H9 (cell line): ENCODE data around the gene CELF5. TPM values are rescaled to one million over a fixed set of nuclear protein-coding genes. Genes with fewer than 3 reads are reported as not detected.

Experiments used
- DNase-seq: peaks from one replicate; pipeline ENCODE4 v3.0.0-alpha.2; 2017
- H2AFZ ChIP-seq: one replicate; pipeline ENCODE4 v1.6.1; 2013; ENCODE audit warnings: mild to moderate bottlenecking, low read length, control low read depth, moderate library complexity
- H2AK5ac ChIP-seq: 2 replicates; pipeline ENCODE4 v1.6.1; 2013; ENCODE audit warnings: low read length, control low read depth, mixed read lengths; ENCODE audit not compliant: insufficient read length
- H2BK120ac ChIP-seq: one replicate; pipeline ENCODE4 v1.6.1; 2013; ENCODE audit warnings: low read depth, mild to moderate bottlenecking, low read length, control low read depth, inconsistent platforms; ENCODE audit not compliant: poor library complexity, severe bottlenecking
- H2BK12ac ChIP-seq: 2 replicates; pipeline ENCODE4 v1.6.1; 2013; ENCODE audit warnings: low read length, control low read depth, mixed read lengths, low read depth; ENCODE audit not compliant: insufficient read length
- H2BK15ac ChIP-seq: 2 replicates; pipeline ENCODE4 v1.6.1; 2013; ENCODE audit warnings: low read depth, low read length, control low read depth
- H2BK20ac ChIP-seq: one replicate; pipeline ENCODE4 v1.6.1; 2013; ENCODE audit warnings: low read depth, mild to moderate bottlenecking, low read length, control low read depth, inconsistent platforms; ENCODE audit not compliant: poor library complexity, severe bottlenecking
- H2BK5ac ChIP-seq: 2 replicates; pipeline ENCODE4 v1.6.1; 2013; ENCODE audit warnings: low read length, control low read depth, mixed read lengths; ENCODE audit not compliant: insufficient read length
- H3K14ac ChIP-seq: 2 replicates; pipeline ENCODE4 v1.6.1; 2013; ENCODE audit warnings: low read length, control low read depth; ENCODE audit not compliant: insufficient read depth
- H3K18ac ChIP-seq: 2 replicates; pipeline ENCODE4 v1.6.1; 2013; ENCODE audit warnings: low read depth, mild to moderate bottlenecking, mixed read lengths, low read length, control low read depth; ENCODE audit not compliant: insufficient read length
- H3K23ac ChIP-seq: 2 replicates; pipeline ENCODE4 v1.6.1; 2013; ENCODE audit warnings: low read length, control low read depth, mixed read lengths, low read depth; ENCODE audit not compliant: insufficient read length
- H3K23me2 ChIP-seq: 2 replicates; pipeline ENCODE4 v1.6.1; 2013; ENCODE audit warnings: low read depth, mild to moderate bottlenecking, mixed read lengths, low read length, control low read depth; ENCODE audit not compliant: insufficient read length, poor library complexity, severe bottlenecking
- H3K27ac ChIP-seq: 2 replicates; pipeline ENCODE4 v1.5.1; 2013; ENCODE audit warnings: low read length, control low read depth, mixed read lengths, low read depth; ENCODE audit not compliant: insufficient read length
- H3K27me3 ChIP-seq: 2 replicates; pipeline ENCODE4 v1.6.1; 2013; ENCODE audit warnings: low read length, control low read depth, inconsistent platforms; ENCODE audit not compliant: insufficient read depth
- H3K4ac ChIP-seq: 2 replicates; pipeline ENCODE4 v1.6.1; 2013; ENCODE audit warnings: low read depth, mild to moderate bottlenecking, control low read depth, inconsistent platforms, low read length, moderate library complexity
- H3K4me1 ChIP-seq: 2 replicates; pipeline ENCODE4 v1.6.1; 2013; ENCODE audit warnings: low read length, control low read depth, inconsistent platforms; ENCODE audit not compliant: insufficient read depth
- H3K4me2 ChIP-seq: 2 replicates; pipeline ENCODE4 v1.6.1; 2013; ENCODE audit warnings: low read length, control low read depth, mixed read lengths; ENCODE audit not compliant: insufficient read length, insufficient read depth
- H3K56ac ChIP-seq: 2 replicates; pipeline ENCODE4 v1.6.1; 2013; ENCODE audit warnings: low read depth, mild to moderate bottlenecking, mixed read lengths, low read length, control low read depth; ENCODE audit not compliant: insufficient read length
- H3K79me1 ChIP-seq: 2 replicates; pipeline ENCODE4 v1.6.1; 2013; ENCODE audit warnings: low read depth, mild to moderate bottlenecking, moderate library complexity, low read length, control low read depth, inconsistent platforms; ENCODE audit not compliant: insufficient read depth, poor library complexity, severe bottlenecking
- H3K79me2 ChIP-seq: 2 replicates; pipeline ENCODE4 v1.6.1; 2013; ENCODE audit warnings: low read length, control low read depth, inconsistent platforms; ENCODE audit not compliant: insufficient read depth
- H3K9ac ChIP-seq: 2 replicates; pipeline ENCODE4 v1.6.1; 2013; ENCODE audit warnings: low read length, control low read depth, mixed read lengths; ENCODE audit not compliant: insufficient read length; ENCODE audit errors: extremely low read depth
- H3K9me3 ChIP-seq: one replicate; pipeline ENCODE4 v1.6.1; 2013; ENCODE audit warnings: low read depth, low read length, inconsistent platforms; ENCODE audit not compliant: control insufficient read depth
- H3T11ph ChIP-seq: one replicate; pipeline ENCODE4 v1.6.1; 2013; ENCODE audit warnings: mild to moderate bottlenecking, low read length, control low read depth, inconsistent platforms
- H4K20me1 ChIP-seq: one replicate; pipeline ENCODE4 v1.6.1; 2013; ENCODE audit not compliant: control insufficient read depth, insufficient read length, insufficient read depth
- H4K5ac ChIP-seq: 2 replicates; pipeline ENCODE4 v1.6.1; 2013; ENCODE audit warnings: low read depth, mild to moderate bottlenecking, mixed read lengths, low read length, control low read depth; ENCODE audit not compliant: insufficient read length
- H4K8ac ChIP-seq: replicated peaks from 2 replicates; pipeline ENCODE4 v1.6.1; 2013; ENCODE audit warnings: low read length, control low read depth, mixed read lengths, low read depth; ENCODE audit not compliant: insufficient read length
- H4K91ac ChIP-seq: 2 replicates; pipeline ENCODE4 v1.6.1; 2013; ENCODE audit warnings: low read depth, mild to moderate bottlenecking, moderate library complexity, mixed read lengths, low read length, control low read depth; ENCODE audit not compliant: insufficient read length
- H3K27ac Mint-ChIP-seq, 3 experiments: 2 replicates in 2 of 3; 3 replicates in 1 of 3; pipeline ENCODE4 v1.8.0; 2020 to 2021; ENCODE audit warnings: mixed read lengths in 3 of 3, mild to moderate bottlenecking in 1 of 3, moderate library complexity in 1 of 3
- H3K27me3 Mint-ChIP-seq: 2 replicates; pipeline ENCODE4 v1.8.0; 2021; ENCODE audit warnings: low read depth, mild to moderate bottlenecking, moderate library complexity, mixed read lengths
- H3K36me3 Mint-ChIP-seq, 3 experiments: 2 replicates in 2 of 3; 3 replicates in 1 of 3; pipeline ENCODE4 v1.8.0; 2020 to 2021; ENCODE audit warnings: low read depth in 3 of 3, mixed read lengths in 3 of 3; ENCODE audit not compliant: insufficient read depth in 1 of 3
- H3K4me1 Mint-ChIP-seq, 2 experiments: 2 replicates each; pipeline ENCODE4 v1.8.0; 2020; ENCODE audit warnings: mixed read lengths in 2 of 2
- H3K4me3 Mint-ChIP-seq, 2 experiments: 2 replicates in 1 of 2; 3 replicates in 1 of 2; pipeline ENCODE4 v1.8.0; 2020 to 2021; ENCODE audit warnings: mild to moderate bottlenecking in 2 of 2, mixed read lengths in 2 of 2, moderate library complexity in 1 of 2
- H3K9me3 Mint-ChIP-seq, 2 experiments: 2 replicates in 1 of 2; 3 replicates in 1 of 2; pipeline ENCODE4 v1.8.0; 2020; ENCODE audit warnings: mild to moderate bottlenecking in 2 of 2, mixed read lengths in 2 of 2, moderate library complexity in 1 of 2
- CTCF ChIP-seq: fragments of 200-600 bp; sonication (generic); conservative IDR thresholded peaks from 3 replicates; pipeline ENCODE4 v1.8.0; 2021; ENCODE audit warnings: antibody characterized with exemption, mild to moderate bottlenecking
- WGBS: extraction: QIAGEN DNeasy Blood & Tissue Kit; methylation state at CpG from one replicate; pipeline ENCODE4 v1.1.7; 2013; ENCODE audit warnings: missing lambda C conversion rate, low lambda C conversion rate, mixed read lengths; ENCODE audit not compliant: insufficient read length; ENCODE audit errors: extremely low coverage; 5-methylcytosine and 5-hydroxymethylcytosine counted together
- total RNA-seq: library from RNA; stranded (reverse); gene quantifications from 2 replicates; pipeline ENCODE4 v1.2.1, GENCODE V29; 2021

CELF5 gene
- total RNA-seq, 1 experiment from 2014 or later = 4.8 TPM

GRCh38 chr19:3292958-3293529 lies 68.6 kb downstream of the CELF5 start:
- no peak overlapping the region for H2BK20ac ChIP-seq
- no peaks in the 10 kb centered on the region for H3K27me3 ChIP-seq
- no peaks in the 10 kb centered on the region for H3K9me3 Mint-ChIP-seq
- H2BK12ac ChIP-seq = no peak overlapping the region
- no peak overlapping the region for H3K4ac ChIP-seq
- H3K56ac ChIP-seq = no peak overlapping the region
- no peak overlapping the region for H3K27ac ChIP-seq
- peaks cover 6% of the 10 kb centered on the region for H3K27me3 Mint-ChIP-seq
- no peaks in the 10 kb centered on the region for H4K20me1 ChIP-seq
- no CpG with 5 or more reads among the region's 23 CpGs for WGBS
- no peak overlapping the region for H3K4me2 ChIP-seq
- peaks cover 0 to 6% of the 10 kb centered on the region in 2 experiments; a peak in 1 of 4 replicates for H3K4me1 Mint-ChIP-seq
- no peak overlapping the region for H2BK120ac ChIP-seq
- no peaks in the 10 kb centered on the region for H3K4me1 ChIP-seq
- H3K4me3 Mint-ChIP-seq = no peak overlapping the region
- no peak for DNase-seq
- no peaks in the 10 kb centered on the region for H3K9me3 ChIP-seq
- no peak overlapping the region for H2AFZ ChIP-seq
- TF ChIP-seq CTCF = no peak
- H3K36me3 Mint-ChIP-seq = no peaks in the 10 kb centered on the region; a peak in 2 of 7 replicates
- H3K23ac ChIP-seq = no peak overlapping the region
- no peak overlapping the region for H2BK15ac ChIP-seq
- H4K5ac ChIP-seq = no peak overlapping the region
- H3K79me1 ChIP-seq = no peaks in the 10 kb centered on the region
- no peaks in the 10 kb centered on the region for H3K23me2 ChIP-seq
- H4K91ac ChIP-seq = no peak overlapping the region
- no peak overlapping the region for H2AK5ac ChIP-seq
- H3K27ac Mint-ChIP-seq = no peak overlapping the region
- H3K14ac ChIP-seq = no peak overlapping the region
- H4K8ac ChIP-seq = no peak overlapping the region
- no peak overlapping the region for H3K9ac ChIP-seq
- no peak overlapping the region for H3T11ph ChIP-seq
- H3K79me2 ChIP-seq = no peaks in the 10 kb centered on the region
- H2BK5ac ChIP-seq = no peak overlapping the region
- no peak overlapping the region for H3K18ac ChIP-seq
